Vagina (tissue), 2 donors: ENCODE data around the gene GRIK4.

Experiments
- POLR2A ChIP-seq, 2 donors: fragments of 450-650 bp; IDR thresholded peaks; one replicate each; pipeline ENCODE4 v1.6.1; 2017; ENCODE audit warnings: antibody characterized with exemption in 2 of 2, mild to moderate bottlenecking in 2 of 2, moderate library complexity in 2 of 2
- TF ChIP-seq, protein P1 (sequence below), 3 experiments: fragments of 450-650 bp in 2 of 3; fragments of 200-600 bp in 1 of 3; sonication (generic) in 1 of 3; IDR thresholded peaks; one replicate each; pipeline ENCODE4 v1.5.1; 2017 to 2019; ENCODE audit warnings: antibody characterized with exemption in 3 of 3, mild to moderate bottlenecking in 2 of 3, moderate library complexity in 2 of 3

- TF ChIP-seq, protein P1, sequence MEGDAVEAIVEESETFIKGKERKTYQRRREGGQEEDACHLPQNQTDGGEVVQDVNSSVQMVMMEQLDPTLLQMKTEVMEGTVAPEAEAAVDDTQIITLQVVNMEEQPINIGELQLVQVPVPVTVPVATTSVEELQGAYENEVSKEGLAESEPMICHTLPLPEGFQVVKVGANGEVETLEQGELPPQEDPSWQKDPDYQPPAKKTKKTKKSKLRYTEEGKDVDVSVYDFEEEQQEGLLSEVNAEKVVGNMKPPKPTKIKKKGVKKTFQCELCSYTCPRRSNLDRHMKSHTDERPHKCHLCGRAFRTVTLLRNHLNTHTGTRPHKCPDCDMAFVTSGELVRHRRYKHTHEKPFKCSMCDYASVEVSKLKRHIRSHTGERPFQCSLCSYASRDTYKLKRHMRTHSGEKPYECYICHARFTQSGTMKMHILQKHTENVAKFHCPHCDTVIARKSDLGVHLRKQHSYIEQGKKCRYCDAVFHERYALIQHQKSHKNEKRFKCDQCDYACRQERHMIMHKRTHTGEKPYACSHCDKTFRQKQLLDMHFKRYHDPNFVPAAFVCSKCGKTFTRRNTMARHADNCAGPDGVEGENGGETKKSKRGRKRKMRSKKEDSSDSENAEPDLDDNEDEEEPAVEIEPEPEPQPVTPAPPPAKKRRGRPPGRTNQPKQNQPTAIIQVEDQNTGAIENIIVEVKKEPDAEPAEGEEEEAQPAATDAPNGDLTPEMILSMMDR (IDR thresholded peaks at IDR 0.05) = no peak
- no peak for TF ChIP-seq POLR2A (IDR thresholded peaks at IDR 0.05)
These were observed 318.6 kb downstream of the GRIK4 start for GRCh38 chr11:120830085-120830620.
